Neural progenitor cell (in vitro differentiated cells): Measurements from ENCODE around the gene HOXC5. TPM values are rescaled to one million over a fixed set of nuclear protein-coding genes. Genes with fewer than 3 reads are reported as not detected.

Experiments
- DNase-seq: peaks from one replicate; pipeline ENCODE4 v3.0.0-alpha.2; 2016; ENCODE audit warnings: low spot score
- H2AFZ ChIP-seq: fragments of 200-600 bp; sonication (generic); replicated peaks from 2 replicates; pipeline ENCODE4 v1.6.1; 2016; ENCODE audit warnings: antibody characterized with exemption
- H3F3A ChIP-seq: fragments of 200-600 bp; sonication (generic); 2 replicates; pipeline ENCODE4 v1.6.1; 2016; ENCODE audit warnings: antibody characterized with exemption, low read depth
- H3K27ac ChIP-seq: fragments of 200-600 bp; sonication (generic); 2 replicates; pipeline ENCODE4 v1.5.1; 2016; ENCODE audit warnings: mild to moderate bottlenecking
- H3K27me3 ChIP-seq: fragments of 200-600 bp; sonication (generic); 2 replicates; pipeline ENCODE4 v1.6.1; 2016; ENCODE audit warnings: mild to moderate bottlenecking, moderate library complexity
- H3K36me3 ChIP-seq: fragments of 200-600 bp; sonication (generic); 2 replicates; pipeline ENCODE4 v1.5.1; 2016
- H3K4me1 ChIP-seq: fragments of 200-600 bp; sonication (generic); 2 replicates; pipeline ENCODE4 v1.6.1; 2016; ENCODE audit warnings: mixed run types
- H3K4me2 ChIP-seq: fragments of 200-600 bp; sonication (generic); 2 replicates; pipeline ENCODE4 v1.6.1; 2016
- H3K4me3 ChIP-seq: fragments of 200-600 bp; sonication (generic); 2 replicates; pipeline ENCODE4 v1.5.1; 2016
- H3K79me2 ChIP-seq: fragments of 200-600 bp; sonication (generic); 2 replicates; pipeline ENCODE4 v1.6.1; 2016; ENCODE audit warnings: low read depth
- H3K9ac ChIP-seq: fragments of 200-600 bp; sonication (generic); 2 replicates; pipeline ENCODE4 v1.6.1; 2016
- H3K9me3 ChIP-seq: fragments of 200-600 bp; sonication (generic); 2 replicates; pipeline ENCODE4 v1.5.1; 2016; ENCODE audit warnings: low read depth
- H4K20me1 ChIP-seq: fragments of 200-600 bp; sonication (generic); 2 replicates; pipeline ENCODE4 v1.6.1; 2016; ENCODE audit warnings: low read depth
- H3K27ac Mint-ChIP-seq: 3 replicates; pipeline ENCODE4 v1.8.0; 2021; ENCODE audit warnings: mixed read lengths
- H3K27me3 Mint-ChIP-seq: 2 replicates; pipeline ENCODE4 v1.8.0; 2022; ENCODE audit warnings: low read depth, mild to moderate bottlenecking, inconsistent platforms, moderate library complexity, mixed read lengths; ENCODE audit not compliant: insufficient read depth
- H3K36me3 Mint-ChIP-seq: 3 replicates; pipeline ENCODE4 v1.8.0; 2021; ENCODE audit warnings: mixed read lengths
- H3K4me1 Mint-ChIP-seq: 3 replicates; pipeline ENCODE4 v1.8.0; 2021; ENCODE audit warnings: mixed read lengths
- H3K4me3 Mint-ChIP-seq: 3 replicates; pipeline ENCODE4 v1.8.0; 2021; ENCODE audit warnings: mild to moderate bottlenecking, moderate library complexity, mixed read lengths
- H3K9me3 Mint-ChIP-seq: 3 replicates; pipeline ENCODE4 v1.8.0; 2020; ENCODE audit warnings: mixed read lengths
- EZH2 ChIP-seq: fragments of 200-600 bp; sonication (generic); IDR thresholded peaks from 2 replicates; pipeline ENCODE4 v1.6.1; 2017; ENCODE audit warnings: antibody characterized with exemption, mild to moderate bottlenecking, moderate library complexity
- EZH2phosphoT487 ChIP-seq: fragments of 200-600 bp; sonication (generic); IDR thresholded peaks from 2 replicates; pipeline ENCODE4 v1.6.1; 2017; ENCODE audit warnings: antibody characterized with exemption
- total RNA-seq: library from RNA; depleted of rRNA; stranded (reverse); fragments of >200 nt; gene quantifications from 2 replicates; pipeline ENCODE4 v1.2.3, GENCODE V29; 2015; ENCODE audit warnings: low replicate concordance
- TF ChIP-seq, protein P1 (sequence below): fragments of 200-600 bp; sonication (generic); IDR thresholded peaks from 2 replicates; pipeline ENCODE4 v1.5.1; 2017; ENCODE audit warnings: antibody characterized with exemption, mild to moderate bottlenecking

Gene HOXC5
- total RNA-seq, 1 donor from 2014 or later = not detected

DNA sequence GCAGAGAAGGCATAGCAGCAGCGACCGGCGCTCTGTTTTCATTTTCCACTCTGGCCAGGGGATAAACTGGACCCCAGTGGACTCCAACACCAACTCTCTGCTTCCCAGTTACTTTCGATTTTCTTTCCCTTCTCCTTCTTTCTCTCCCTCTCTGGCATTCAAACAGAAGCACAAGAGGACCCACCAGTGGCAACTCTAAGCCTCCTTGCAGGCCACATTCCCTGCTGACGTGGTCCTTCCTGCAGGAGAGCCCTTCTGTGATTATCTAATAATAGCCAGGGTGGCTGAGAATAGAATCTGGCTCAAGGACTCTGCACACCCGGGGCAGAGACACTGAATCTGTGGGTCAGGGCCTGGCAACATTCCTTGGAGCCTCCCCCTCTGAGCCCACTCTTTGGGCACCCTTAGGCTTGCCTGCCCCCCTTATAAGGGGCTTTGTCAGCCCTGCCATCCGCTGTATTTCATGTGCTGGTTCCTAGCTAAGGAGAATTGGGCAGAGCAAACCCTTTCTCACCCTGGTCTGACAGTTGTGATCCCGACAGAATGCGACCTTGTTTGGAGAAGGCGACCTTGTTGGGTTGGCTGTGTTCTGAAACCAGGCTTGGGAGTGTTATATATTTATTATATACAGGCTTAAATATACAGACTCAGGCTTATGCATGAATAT is 12.8 kb upstream of the HOXC5 start:
- Histone ChIP-seq H3K27me3 (peaks cover 100% of the 10 kb centered on the region), H3F3A (no peaks in the 10 kb centered on the region), H3K4me1 (no peaks in the 10 kb centered on the region), H3K27ac (no peak overlapping the region), H3K36me3 (no peaks in the 10 kb centered on the region), H3K9me3 (no peaks in the 10 kb centered on the region), H2AFZ (no peak overlapping the region), H3K4me2 (no peak overlapping the region), H3K4me3 (no peak overlapping the region), H3K79me2 (no peaks in the 10 kb centered on the region), H3K9ac (no peak overlapping the region), H4K20me1 (peaks cover 85% of the 10 kb centered on the region)
- Mint-ChIP-seq H3K4me3 (peak overlapping the region; percentile 10), H3K27me3 (peaks cover 89% of the 10 kb centered on the region), H3K9me3 (peaks cover under 1% of the 10 kb centered on the region), H3K27ac (no peak overlapping the region), H3K36me3 (no peaks in the 10 kb centered on the region), H3K4me1 (no peaks in the 10 kb centered on the region)
- TF ChIP-seq EZH2 (no peak), EZH2phosphoT487 (no peak)
- TF ChIP-seq, protein P1, sequence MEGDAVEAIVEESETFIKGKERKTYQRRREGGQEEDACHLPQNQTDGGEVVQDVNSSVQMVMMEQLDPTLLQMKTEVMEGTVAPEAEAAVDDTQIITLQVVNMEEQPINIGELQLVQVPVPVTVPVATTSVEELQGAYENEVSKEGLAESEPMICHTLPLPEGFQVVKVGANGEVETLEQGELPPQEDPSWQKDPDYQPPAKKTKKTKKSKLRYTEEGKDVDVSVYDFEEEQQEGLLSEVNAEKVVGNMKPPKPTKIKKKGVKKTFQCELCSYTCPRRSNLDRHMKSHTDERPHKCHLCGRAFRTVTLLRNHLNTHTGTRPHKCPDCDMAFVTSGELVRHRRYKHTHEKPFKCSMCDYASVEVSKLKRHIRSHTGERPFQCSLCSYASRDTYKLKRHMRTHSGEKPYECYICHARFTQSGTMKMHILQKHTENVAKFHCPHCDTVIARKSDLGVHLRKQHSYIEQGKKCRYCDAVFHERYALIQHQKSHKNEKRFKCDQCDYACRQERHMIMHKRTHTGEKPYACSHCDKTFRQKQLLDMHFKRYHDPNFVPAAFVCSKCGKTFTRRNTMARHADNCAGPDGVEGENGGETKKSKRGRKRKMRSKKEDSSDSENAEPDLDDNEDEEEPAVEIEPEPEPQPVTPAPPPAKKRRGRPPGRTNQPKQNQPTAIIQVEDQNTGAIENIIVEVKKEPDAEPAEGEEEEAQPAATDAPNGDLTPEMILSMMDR = no peak
- no peak for DNase-seq

DNA sequence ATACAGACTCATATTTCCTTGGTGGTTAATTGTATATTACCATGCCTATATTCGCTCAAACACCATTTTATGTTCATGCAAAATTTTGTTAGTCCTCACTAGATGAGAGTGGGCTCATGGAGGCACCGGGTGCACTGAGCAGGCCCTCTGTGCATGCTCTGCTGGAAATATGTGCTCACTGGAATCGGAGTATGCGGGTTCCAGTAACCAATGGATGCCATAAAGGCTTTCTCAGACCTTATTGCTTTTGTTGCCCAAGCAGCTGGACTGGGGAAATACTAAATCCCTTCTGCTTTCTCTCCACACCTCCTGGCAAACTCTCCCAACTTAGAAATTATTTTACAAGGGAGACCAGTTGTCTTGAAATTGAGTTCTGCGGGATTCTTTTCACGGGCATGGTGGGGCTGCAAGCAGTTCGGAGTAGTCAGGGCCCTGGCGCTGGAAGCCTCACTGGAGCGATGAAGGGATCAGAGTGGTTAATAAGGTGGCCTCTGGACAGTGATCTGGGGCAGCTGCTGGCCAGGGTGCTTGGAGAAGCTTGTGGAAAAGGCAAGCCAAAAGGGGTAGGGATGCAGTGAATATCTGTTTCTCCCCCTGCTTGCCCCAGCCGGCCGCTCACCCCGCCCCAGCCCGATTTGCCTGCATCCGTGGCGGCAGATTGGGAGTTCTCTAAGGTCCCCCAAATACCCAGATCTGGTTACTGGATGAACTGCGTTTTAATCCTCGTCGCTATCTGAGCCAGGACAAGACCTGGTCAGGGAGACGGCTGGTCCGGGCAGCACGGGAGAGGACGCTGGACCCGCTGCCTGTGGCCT is 12.1 kb upstream of the HOXC5 start:
- Histone ChIP-seq H3K4me2 (no peak overlapping the region), H2AFZ (no peak overlapping the region), H3K9me3 (no peaks in the 10 kb centered on the region), H3K4me1 (no peaks in the 10 kb centered on the region), H4K20me1 (peaks cover 85% of the 10 kb centered on the region), H3K36me3 (no peaks in the 10 kb centered on the region), H3K79me2 (no peaks in the 10 kb centered on the region), H3F3A (no peaks in the 10 kb centered on the region), H3K4me3 (no peak overlapping the region), H3K27ac (no peak overlapping the region), H3K9ac (no peak overlapping the region), H3K27me3 (peaks cover 100% of the 10 kb centered on the region)
- Mint-ChIP-seq H3K4me3 (no peak overlapping the region), H3K27me3 (peaks cover 89% of the 10 kb centered on the region), H3K9me3 (no peaks in the 10 kb centered on the region), H3K4me1 (no peaks in the 10 kb centered on the region), H3K36me3 (no peaks in the 10 kb centered on the region), H3K27ac (no peak overlapping the region)
- no peak for DNase-seq
- no peak for TF ChIP-seq EZH2phosphoT487
- TF ChIP-seq, protein P1 = no peak

DNA sequence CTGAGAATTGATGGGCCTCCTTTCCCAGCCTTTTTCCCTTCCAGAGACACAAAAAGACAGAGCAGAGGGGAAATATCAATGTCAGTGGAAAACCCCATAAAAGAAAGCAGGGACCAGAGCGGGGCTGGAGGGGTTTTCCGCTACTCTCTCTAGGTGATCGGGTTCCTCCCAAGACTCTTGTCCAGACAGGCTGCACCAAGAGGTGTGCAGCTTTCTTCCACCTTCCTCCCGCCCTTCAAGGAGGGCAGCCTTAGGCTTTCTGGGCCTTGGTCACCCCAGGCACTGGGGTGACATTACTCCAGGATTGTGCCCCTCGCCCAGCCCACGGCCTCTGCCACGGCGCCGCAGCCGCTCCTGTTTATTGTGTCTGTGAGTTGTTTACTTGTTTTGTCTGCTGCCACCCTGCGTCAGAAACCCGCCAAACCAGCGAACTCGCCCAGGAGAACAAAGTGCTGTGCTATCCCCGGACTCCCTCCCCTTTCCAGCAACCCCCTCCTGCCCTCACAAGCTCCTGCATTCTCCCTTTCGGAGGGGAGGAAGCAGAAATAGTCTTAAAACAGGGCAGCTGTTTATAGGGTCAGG is 11.3 kb upstream of the HOXC5 start:
- no peaks in the 10 kb centered on the region for H3K4me1 ChIP-seq
- DNase-seq = peak; percentile 74
- no peak overlapping the region for H3K27ac Mint-ChIP-seq

More for the DNA sequence above, 11.3 kb upstream of the HOXC5 start:
- no peak overlapping the region for H3K27ac ChIP-seq
- H3K9ac ChIP-seq = no peak overlapping the region
- no peaks in the 10 kb centered on the region for H3K79me2 ChIP-seq
- no peaks in the 10 kb centered on the region for H3K4me1 Mint-ChIP-seq
- H3K9me3 Mint-ChIP-seq = no peaks in the 10 kb centered on the region
- no peaks in the 10 kb centered on the region for H3K9me3 ChIP-seq
- peaks cover 89% of the 10 kb centered on the region for H3K27me3 Mint-ChIP-seq
- H3K36me3 Mint-ChIP-seq = no peaks in the 10 kb centered on the region
- H3K36me3 ChIP-seq = no peaks in the 10 kb centered on the region
- peaks cover 88% of the 10 kb centered on the region for H4K20me1 ChIP-seq
- H3K27me3 ChIP-seq = peaks cover 100% of the 10 kb centered on the region
- H3K4me3 ChIP-seq = no peak overlapping the region
- no peak overlapping the region for H3K4me2 ChIP-seq
- TF ChIP-seq, protein P1 = peak; percentile 45
- TF ChIP-seq EZH2 (peak; percentile 93), EZH2phosphoT487 (peak; percentile 92)
- H2AFZ ChIP-seq = no peak overlapping the region
- H3F3A ChIP-seq = no peaks in the 10 kb centered on the region
- no peak overlapping the region for H3K4me3 Mint-ChIP-seq
